Neural progenitor cell (in vitro differentiated cells): Measurements from ENCODE around the gene AADACL2. TPM values are rescaled to one million over a fixed set of nuclear protein-coding genes. Genes with fewer than 3 reads are reported as not detected.

Experiments used
- DNase-seq: peaks from one replicate; pipeline ENCODE4 v3.0.0-alpha.2; 2016; ENCODE audit warnings: low spot score
- H2AFZ ChIP-seq: fragments of 200-600 bp; sonication (generic); replicated peaks from 2 replicates; pipeline ENCODE4 v1.6.1; 2016; ENCODE audit warnings: antibody characterized with exemption
- H3F3A ChIP-seq: fragments of 200-600 bp; sonication (generic); 2 replicates; pipeline ENCODE4 v1.6.1; 2016; ENCODE audit warnings: antibody characterized with exemption, low read depth
- H3K27ac ChIP-seq: fragments of 200-600 bp; sonication (generic); 2 replicates; pipeline ENCODE4 v1.5.1; 2016; ENCODE audit warnings: mild to moderate bottlenecking
- H3K27me3 ChIP-seq: fragments of 200-600 bp; sonication (generic); 2 replicates; pipeline ENCODE4 v1.6.1; 2016; ENCODE audit warnings: mild to moderate bottlenecking, moderate library complexity
- H3K36me3 ChIP-seq: fragments of 200-600 bp; sonication (generic); 2 replicates; pipeline ENCODE4 v1.5.1; 2016
- H3K4me1 ChIP-seq: fragments of 200-600 bp; sonication (generic); 2 replicates; pipeline ENCODE4 v1.6.1; 2016; ENCODE audit warnings: mixed run types
- H3K4me2 ChIP-seq: fragments of 200-600 bp; sonication (generic); 2 replicates; pipeline ENCODE4 v1.6.1; 2016
- H3K4me3 ChIP-seq: fragments of 200-600 bp; sonication (generic); 2 replicates; pipeline ENCODE4 v1.5.1; 2016
- H3K79me2 ChIP-seq: fragments of 200-600 bp; sonication (generic); 2 replicates; pipeline ENCODE4 v1.6.1; 2016; ENCODE audit warnings: low read depth
- H3K9ac ChIP-seq: fragments of 200-600 bp; sonication (generic); 2 replicates; pipeline ENCODE4 v1.6.1; 2016
- H3K9me3 ChIP-seq: fragments of 200-600 bp; sonication (generic); 2 replicates; pipeline ENCODE4 v1.5.1; 2016; ENCODE audit warnings: low read depth
- H4K20me1 ChIP-seq: fragments of 200-600 bp; sonication (generic); 2 replicates; pipeline ENCODE4 v1.6.1; 2016; ENCODE audit warnings: low read depth
- H3K27ac Mint-ChIP-seq: 3 replicates; pipeline ENCODE4 v1.8.0; 2021; ENCODE audit warnings: mixed read lengths
- H3K27me3 Mint-ChIP-seq: 2 replicates; pipeline ENCODE4 v1.8.0; 2022; ENCODE audit warnings: low read depth, mild to moderate bottlenecking, inconsistent platforms, moderate library complexity, mixed read lengths; ENCODE audit not compliant: insufficient read depth
- H3K36me3 Mint-ChIP-seq: 3 replicates; pipeline ENCODE4 v1.8.0; 2021; ENCODE audit warnings: mixed read lengths
- H3K4me1 Mint-ChIP-seq: 3 replicates; pipeline ENCODE4 v1.8.0; 2021; ENCODE audit warnings: mixed read lengths
- H3K4me3 Mint-ChIP-seq: 3 replicates; pipeline ENCODE4 v1.8.0; 2021; ENCODE audit warnings: mild to moderate bottlenecking, moderate library complexity, mixed read lengths
- H3K9me3 Mint-ChIP-seq: 3 replicates; pipeline ENCODE4 v1.8.0; 2020; ENCODE audit warnings: mixed read lengths
- EZH2 ChIP-seq: fragments of 200-600 bp; sonication (generic); IDR thresholded peaks from 2 replicates; pipeline ENCODE4 v1.6.1; 2017; ENCODE audit warnings: antibody characterized with exemption, mild to moderate bottlenecking, moderate library complexity
- EZH2phosphoT487 ChIP-seq: fragments of 200-600 bp; sonication (generic); IDR thresholded peaks from 2 replicates; pipeline ENCODE4 v1.6.1; 2017; ENCODE audit warnings: antibody characterized with exemption
- total RNA-seq: library from RNA; depleted of rRNA; stranded (reverse); fragments of >200 nt; gene quantifications from 2 replicates; pipeline ENCODE4 v1.2.3, GENCODE V29; 2015; ENCODE audit warnings: low replicate concordance
- TF ChIP-seq, protein P1 (sequence below): fragments of 200-600 bp; sonication (generic); IDR thresholded peaks from 2 replicates; pipeline ENCODE4 v1.5.1; 2017; ENCODE audit warnings: antibody characterized with exemption, mild to moderate bottlenecking

The AADACL2 gene
- total RNA-seq, 1 donor from 2014 or later = not detected

DNA sequence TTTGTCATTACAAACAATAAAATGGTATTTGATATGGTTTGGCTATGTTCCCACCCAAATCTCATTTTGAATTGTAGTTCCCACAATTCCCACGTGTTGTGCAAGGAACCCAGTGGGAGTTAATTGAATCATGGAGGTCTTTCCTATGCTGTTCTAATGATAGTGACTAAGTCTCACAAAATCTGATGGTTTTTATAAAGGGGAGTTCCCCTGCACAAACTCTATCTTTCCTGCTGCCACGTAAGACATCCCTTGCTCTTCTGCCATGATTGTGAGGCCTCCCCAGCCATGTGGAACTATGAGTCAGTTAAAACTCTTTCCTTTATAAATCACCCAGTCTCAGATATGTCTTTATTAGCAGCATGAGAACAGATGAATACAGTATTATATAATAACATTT is 64.7 kb downstream of the AADACL2 start:
- TF ChIP-seq, protein P1, sequence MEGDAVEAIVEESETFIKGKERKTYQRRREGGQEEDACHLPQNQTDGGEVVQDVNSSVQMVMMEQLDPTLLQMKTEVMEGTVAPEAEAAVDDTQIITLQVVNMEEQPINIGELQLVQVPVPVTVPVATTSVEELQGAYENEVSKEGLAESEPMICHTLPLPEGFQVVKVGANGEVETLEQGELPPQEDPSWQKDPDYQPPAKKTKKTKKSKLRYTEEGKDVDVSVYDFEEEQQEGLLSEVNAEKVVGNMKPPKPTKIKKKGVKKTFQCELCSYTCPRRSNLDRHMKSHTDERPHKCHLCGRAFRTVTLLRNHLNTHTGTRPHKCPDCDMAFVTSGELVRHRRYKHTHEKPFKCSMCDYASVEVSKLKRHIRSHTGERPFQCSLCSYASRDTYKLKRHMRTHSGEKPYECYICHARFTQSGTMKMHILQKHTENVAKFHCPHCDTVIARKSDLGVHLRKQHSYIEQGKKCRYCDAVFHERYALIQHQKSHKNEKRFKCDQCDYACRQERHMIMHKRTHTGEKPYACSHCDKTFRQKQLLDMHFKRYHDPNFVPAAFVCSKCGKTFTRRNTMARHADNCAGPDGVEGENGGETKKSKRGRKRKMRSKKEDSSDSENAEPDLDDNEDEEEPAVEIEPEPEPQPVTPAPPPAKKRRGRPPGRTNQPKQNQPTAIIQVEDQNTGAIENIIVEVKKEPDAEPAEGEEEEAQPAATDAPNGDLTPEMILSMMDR = no peak
- TF ChIP-seq EZH2phosphoT487 (no peak), EZH2 (no peak)
- no peak overlapping the region for H3K27ac ChIP-seq
- H3K27me3 ChIP-seq = no peaks in the 10 kb centered on the region
- no peak for DNase-seq
- no peaks in the 10 kb centered on the region for H3K36me3 ChIP-seq
- no peaks in the 10 kb centered on the region for H3K4me1 ChIP-seq
- no peaks in the 10 kb centered on the region for H4K20me1 ChIP-seq
- Mint-ChIP-seq H3K36me3 (no peaks in the 10 kb centered on the region), H3K4me1 (no peaks in the 10 kb centered on the region), H3K4me3 (no peak overlapping the region), H3K9me3 (no peaks in the 10 kb centered on the region), H3K27ac (no peak overlapping the region), H3K27me3 (no peaks in the 10 kb centered on the region)
- H2AFZ ChIP-seq = no peak overlapping the region
- H3K79me2 ChIP-seq = no peaks in the 10 kb centered on the region
- H3K9me3 ChIP-seq = no peaks in the 10 kb centered on the region
- no peak overlapping the region for H3K9ac ChIP-seq
- H3K4me2 ChIP-seq = no peak overlapping the region
- H3F3A ChIP-seq = no peaks in the 10 kb centered on the region
- no peak overlapping the region for H3K4me3 ChIP-seq

DNA sequence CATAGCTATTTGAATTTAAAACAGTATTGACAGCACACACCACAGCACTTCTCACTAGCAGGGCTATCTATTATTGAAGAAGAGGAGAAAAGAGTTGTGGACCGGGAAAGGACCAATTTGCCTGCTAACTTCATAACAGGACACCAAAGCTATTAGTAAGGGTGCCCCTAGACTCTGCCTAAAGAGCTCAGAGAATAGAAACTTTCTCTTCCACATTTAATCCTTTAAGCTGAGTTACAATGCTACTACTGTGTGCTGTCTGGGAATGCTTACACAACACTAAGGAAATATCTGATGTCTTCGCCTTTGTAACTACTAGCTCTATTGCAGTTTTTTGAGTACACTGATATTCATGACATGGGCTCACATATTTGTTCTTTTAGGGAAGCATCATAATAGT is 66.7 kb downstream of the AADACL2 start:
- Histone ChIP-seq H3K36me3 (no peaks in the 10 kb centered on the region), H3K4me3 (no peak overlapping the region), H3K4me1 (no peaks in the 10 kb centered on the region), H3K79me2 (no peaks in the 10 kb centered on the region), H3K4me2 (no peak overlapping the region), H2AFZ (no peak overlapping the region), H4K20me1 (no peaks in the 10 kb centered on the region), H3K9ac (no peak overlapping the region), H3K27ac (no peak overlapping the region), H3F3A (no peaks in the 10 kb centered on the region), H3K9me3 (no peaks in the 10 kb centered on the region), H3K27me3 (no peaks in the 10 kb centered on the region)
- no peaks in the 10 kb centered on the region for H3K4me1 Mint-ChIP-seq
- H3K27ac Mint-ChIP-seq = no peak overlapping the region
- H3K27me3 Mint-ChIP-seq = no peaks in the 10 kb centered on the region
- no peak overlapping the region for H3K4me3 Mint-ChIP-seq
- DNase-seq = peak; percentile 59
- H3K9me3 Mint-ChIP-seq = no peaks in the 10 kb centered on the region
- TF ChIP-seq, protein P1 = no peak
- TF ChIP-seq EZH2 (no peak), EZH2phosphoT487 (no peak)
- no peaks in the 10 kb centered on the region for H3K36me3 Mint-ChIP-seq

DNA sequence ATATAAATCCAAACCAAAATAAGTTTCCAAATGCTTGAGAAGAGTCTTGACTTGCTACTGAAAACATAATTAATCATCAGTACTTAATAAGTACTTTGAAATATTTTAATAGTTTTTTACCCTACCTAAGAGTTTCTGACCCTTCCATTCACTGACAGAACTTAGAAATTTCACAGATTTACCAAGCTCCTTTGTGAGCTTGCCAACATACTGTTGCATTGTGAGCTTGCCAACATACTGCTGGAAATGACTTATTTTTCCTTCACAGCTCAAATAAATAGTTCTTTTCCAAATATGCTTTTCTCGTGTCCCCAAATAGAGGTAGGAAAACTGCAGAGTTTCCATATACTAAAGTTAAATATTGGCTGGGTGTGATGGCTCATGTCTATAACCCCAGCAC is 70.5 kb downstream of the AADACL2 start:
- H3K4me1 ChIP-seq = no peaks in the 10 kb centered on the region
- Mint-ChIP-seq H3K9me3 (peaks cover 9% of the 10 kb centered on the region), H3K4me1 (no peaks in the 10 kb centered on the region), H3K4me3 (no peak overlapping the region), H3K27ac (no peak overlapping the region), H3K36me3 (no peaks in the 10 kb centered on the region), H3K27me3 (no peaks in the 10 kb centered on the region)
- no peaks in the 10 kb centered on the region for H3F3A ChIP-seq
- H3K4me2 ChIP-seq = no peak overlapping the region
- no peaks in the 10 kb centered on the region for H3K27me3 ChIP-seq
- H2AFZ ChIP-seq = no peak overlapping the region
- H3K9me3 ChIP-seq = no peaks in the 10 kb centered on the region
- H3K4me3 ChIP-seq = no peak overlapping the region
- H3K36me3 ChIP-seq = no peaks in the 10 kb centered on the region
- H4K20me1 ChIP-seq = no peaks in the 10 kb centered on the region
- TF ChIP-seq EZH2 (no peak), EZH2phosphoT487 (no peak)
- TF ChIP-seq, protein P1 = no peak
- DNase-seq = no peak
- H3K79me2 ChIP-seq = no peaks in the 10 kb centered on the region
- no peak overlapping the region for H3K27ac ChIP-seq
- H3K9ac ChIP-seq = no peak overlapping the region

DNA sequence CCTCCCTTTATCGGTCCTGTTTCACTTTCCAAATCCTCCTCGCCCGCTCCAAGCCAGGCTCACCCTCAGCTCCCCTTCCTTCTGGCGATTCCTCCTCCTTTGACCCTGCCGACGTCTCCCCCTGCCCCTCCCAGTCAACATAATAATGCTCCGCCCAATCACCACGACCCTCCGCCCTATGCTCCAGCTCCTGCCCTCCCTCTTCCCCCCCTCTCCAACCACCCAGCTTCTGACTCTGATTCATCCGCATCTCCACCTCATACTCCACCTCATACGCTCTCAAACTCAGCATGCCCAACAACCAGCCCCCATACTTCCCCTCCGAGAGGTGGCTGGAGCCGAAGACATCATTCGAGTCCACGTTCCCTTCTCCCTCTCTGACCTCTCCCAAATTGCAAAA is 73.1 kb downstream of the AADACL2 start:
- H3K9me3 Mint-ChIP-seq = peaks cover 9% of the 10 kb centered on the region
- Histone ChIP-seq H3K4me3 (no peak overlapping the region), H3K9me3 (no peaks in the 10 kb centered on the region), H2AFZ (no peak overlapping the region), H3K9ac (no peak overlapping the region), H3K27me3 (no peaks in the 10 kb centered on the region), H4K20me1 (no peaks in the 10 kb centered on the region), H3K79me2 (no peaks in the 10 kb centered on the region), H3F3A (no peaks in the 10 kb centered on the region), H3K36me3 (no peaks in the 10 kb centered on the region), H3K4me2 (no peak overlapping the region), H3K4me1 (no peaks in the 10 kb centered on the region), H3K27ac (no peak overlapping the region)
- no peak overlapping the region for H3K27ac Mint-ChIP-seq
- no peaks in the 10 kb centered on the region for H3K36me3 Mint-ChIP-seq
- TF ChIP-seq, protein P1 = no peak
- TF ChIP-seq EZH2 (no peak), EZH2phosphoT487 (no peak)
- no peaks in the 10 kb centered on the region for H3K27me3 Mint-ChIP-seq
- no peak overlapping the region for H3K4me3 Mint-ChIP-seq
- H3K4me1 Mint-ChIP-seq = no peaks in the 10 kb centered on the region
- no peak for DNase-seq
